CD4-positive, alpha-beta T cell treated with Interleukin-21 for 1 hour (primary cell): ENCODE data around the gene SAV1.

ENCODE experiments used
- DNase-seq: peaks from one replicate; pipeline ENCODE4 v3.0.0-alpha.2; 2020

The SAV1 gene

GRCh38 chr14:50605766-50606165 is 62.3 kb downstream of the SAV1 start:
- no peak for DNase-seq

- no peak for DNase-seq
Measured at GRCh38 chr14:50603565-50603964, 64.5 kb downstream of the SAV1 start.

GRCh38 chr14:50602035-50602434 is 66.1 kb downstream of the SAV1 start:
- DNase-seq: no peak

GRCh38 chr14:50601394-50601793 is 66.7 kb downstream of the SAV1 start:
- DNase-seq: no peak

- DNase-seq: no peak
Measured at GRCh38 chr14:50600849-50601248, 67.3 kb downstream of the SAV1 start.

- peak; percentile 37 for DNase-seq
Measured at GRCh38 chr14:50599700-50600444, 68.2 kb downstream of the SAV1 start.

GRCh38 chr14:50598765-50599164 is 69.3 kb downstream of the SAV1 start:
- DNase-seq: no peak

GRCh38 chr14:50594577-50595316 is 73.4 kb downstream of the SAV1 start:
- DNase-seq: no peak

GRCh38 chr14:50590464-50590863 is 77.6 kb downstream of the SAV1 start:
- no peak for DNase-seq
